ENCODE data around the gene SLC30A7. TPM values are rescaled to one million over a fixed set of nuclear protein-coding genes. Genes with fewer than 3 reads are reported as not detected.

The SLC30A7 gene
- polyA plus RNA-seq, 1 of the 3 experiments (the other 2 are of a cell fraction) = 4.0 TPM

GRCh38 chr1:100866041-100866900, 29.6 kb upstream of the SLC30A7 start (continued):
- TF ChIP-seq EP300 (IDR thresholded peaks at IDR 0.05; ENCODE audit: borderline replicate concordance in 1 of 2, low read depth in 1 of 2, low read length in 1 of 2) (no peak), RAD21 (IDR thresholded peaks at IDR 0.05; ENCODE audit: low read length) (peak; percentile 64), MXI1 (IDR thresholded peaks at IDR 0.05; ENCODE audit: low read depth, low read length) (no peak), MAX (IDR thresholded peaks at IDR 0.05; ENCODE audit: low read depth) (no peak), ELF1 (IDR thresholded peaks at IDR 0.05) (no peak), FOSL2 (IDR thresholded peaks at IDR 0.05; ENCODE audit: borderline replicate concordance, low read depth) (no peak)
- TF ChIP-seq, protein P1, sequence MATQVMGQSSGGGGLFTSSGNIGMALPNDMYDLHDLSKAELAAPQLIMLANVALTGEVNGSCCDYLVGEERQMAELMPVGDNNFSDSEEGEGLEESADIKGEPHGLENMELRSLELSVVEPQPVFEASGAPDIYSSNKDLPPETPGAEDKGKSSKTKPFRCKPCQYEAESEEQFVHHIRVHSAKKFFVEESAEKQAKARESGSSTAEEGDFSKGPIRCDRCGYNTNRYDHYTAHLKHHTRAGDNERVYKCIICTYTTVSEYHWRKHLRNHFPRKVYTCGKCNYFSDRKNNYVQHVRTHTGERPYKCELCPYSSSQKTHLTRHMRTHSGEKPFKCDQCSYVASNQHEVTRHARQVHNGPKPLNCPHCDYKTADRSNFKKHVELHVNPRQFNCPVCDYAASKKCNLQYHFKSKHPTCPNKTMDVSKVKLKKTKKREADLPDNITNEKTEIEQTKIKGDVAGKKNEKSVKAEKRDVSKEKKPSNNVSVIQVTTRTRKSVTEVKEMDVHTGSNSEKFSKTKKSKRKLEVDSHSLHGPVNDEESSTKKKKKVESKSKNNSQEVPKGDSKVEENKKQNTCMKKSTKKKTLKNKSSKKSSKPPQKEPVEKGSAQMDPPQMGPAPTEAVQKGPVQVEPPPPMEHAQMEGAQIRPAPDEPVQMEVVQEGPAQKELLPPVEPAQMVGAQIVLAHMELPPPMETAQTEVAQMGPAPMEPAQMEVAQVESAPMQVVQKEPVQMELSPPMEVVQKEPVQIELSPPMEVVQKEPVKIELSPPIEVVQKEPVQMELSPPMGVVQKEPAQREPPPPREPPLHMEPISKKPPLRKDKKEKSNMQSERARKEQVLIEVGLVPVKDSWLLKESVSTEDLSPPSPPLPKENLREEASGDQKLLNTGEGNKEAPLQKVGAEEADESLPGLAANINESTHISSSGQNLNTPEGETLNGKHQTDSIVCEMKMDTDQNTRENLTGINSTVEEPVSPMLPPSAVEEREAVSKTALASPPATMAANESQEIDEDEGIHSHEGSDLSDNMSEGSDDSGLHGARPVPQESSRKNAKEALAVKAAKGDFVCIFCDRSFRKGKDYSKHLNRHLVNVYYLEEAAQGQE (IDR thresholded peaks at IDR 0.05; ENCODE audit: low read depth, low read length) = no peak
- TF ChIP-seq, protein P2, sequence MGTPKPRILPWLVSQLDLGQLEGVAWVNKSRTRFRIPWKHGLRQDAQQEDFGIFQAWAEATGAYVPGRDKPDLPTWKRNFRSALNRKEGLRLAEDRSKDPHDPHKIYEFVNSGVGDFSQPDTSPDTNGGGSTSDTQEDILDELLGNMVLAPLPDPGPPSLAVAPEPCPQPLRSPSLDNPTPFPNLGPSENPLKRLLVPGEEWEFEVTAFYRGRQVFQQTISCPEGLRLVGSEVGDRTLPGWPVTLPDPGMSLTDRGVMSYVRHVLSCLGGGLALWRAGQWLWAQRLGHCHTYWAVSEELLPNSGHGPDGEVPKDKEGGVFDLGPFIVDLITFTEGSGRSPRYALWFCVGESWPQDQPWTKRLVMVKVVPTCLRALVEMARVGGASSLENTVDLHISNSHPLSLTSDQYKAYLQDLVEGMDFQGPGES (IDR thresholded peaks at IDR 0.05; ENCODE audit: low read depth, low read length) = no peak

- Histone ChIP-seq H3K4me1 (ENCODE audit: control insufficient read depth in 1 of 2, insufficient read depth in 2 of 2, low read depth in 1 of 2, low read length in 1 of 2) (peaks cover 0 to 4% of the 10 kb centered on the region in 2 experiments; a peak in 2 of 4 replicates), H4K20me1 (ENCODE audit: insufficient read depth) (no peaks in the 10 kb centered on the region), H3K27me3 (ENCODE audit: insufficient read depth) (no peaks in the 10 kb centered on the region), H3K9ac (no peak overlapping the region), H3F3A (replicated peaks; ENCODE audit: insufficient read depth) (peaks cover 4% of the 10 kb centered on the region), H3K9me2 (no peaks in the 10 kb centered on the region), H3K79me2 (ENCODE audit: insufficient read depth) (no peaks in the 10 kb centered on the region), H3K4me3 (ENCODE audit: low read depth in 2 of 2, low read length in 1 of 2) (no peak overlapping the region), H3K27ac (ENCODE audit: low read depth in 2 of 2, low read length in 1 of 2) (peak overlapping the region; percentile 16; a peak in 2 of 4 replicates), H3K4me2 (no peak overlapping the region), H3K36me3 (replicated peaks in 1 of 2; ENCODE audit: control insufficient read depth in 1 of 2, insufficient read depth in 2 of 2, low read length in 1 of 2) (no peaks in the 10 kb centered on the region), H3K9me3 (no peaks in the 10 kb centered on the region), H2AFZ (ENCODE audit: low read depth) (no peak overlapping the region)
- no peak for DNase-seq
- no peak for TF ChIP-seq MXI1 (IDR thresholded peaks at IDR 0.05; ENCODE audit: low read depth, low read length)
- no peak for TF ChIP-seq FOXJ3 (CRISPR knock-in tag; IDR thresholded peaks at IDR 0.05)
- no peak for TF ChIP-seq JUND (IDR thresholded peaks at IDR 0.05)
- no peak for TF ChIP-seq USF1 (IDR thresholded peaks at IDR 0.05; ENCODE audit: borderline replicate concordance, low read depth)
- no peak for TF ChIP-seq MEF2A (IDR thresholded peaks at IDR 0.05; ENCODE audit: borderline replicate concordance, low read depth)
- no peak for TF ChIP-seq TEAD4 (IDR thresholded peaks at IDR 0.05; ENCODE audit: borderline replicate concordance, insufficient read depth)
- TF ChIP-seq CTCF (IDR thresholded peaks at IDR 0.05) = no peak
- CTCF ChIA-PET = interaction anchor here (0.9 to 12.0 kb wide), 5 partner anchors 21 to 407 kb away, joined by 3 to 263 read pairs (median 4); no protein-coding TSS in a partner anchor
- POLR2A ChIA-PET = no interaction called here
- 50% methylated on average over 2 of the region's 2 CpGs for WGBS (ENCODE audit: low lambda C conversion rate)
These were observed 29.0 kb upstream of the SLC30A7 start for GRCh38 chr1:100866901-100867206.
